ENCODE measurements around the gene NELFE.

DNA sequence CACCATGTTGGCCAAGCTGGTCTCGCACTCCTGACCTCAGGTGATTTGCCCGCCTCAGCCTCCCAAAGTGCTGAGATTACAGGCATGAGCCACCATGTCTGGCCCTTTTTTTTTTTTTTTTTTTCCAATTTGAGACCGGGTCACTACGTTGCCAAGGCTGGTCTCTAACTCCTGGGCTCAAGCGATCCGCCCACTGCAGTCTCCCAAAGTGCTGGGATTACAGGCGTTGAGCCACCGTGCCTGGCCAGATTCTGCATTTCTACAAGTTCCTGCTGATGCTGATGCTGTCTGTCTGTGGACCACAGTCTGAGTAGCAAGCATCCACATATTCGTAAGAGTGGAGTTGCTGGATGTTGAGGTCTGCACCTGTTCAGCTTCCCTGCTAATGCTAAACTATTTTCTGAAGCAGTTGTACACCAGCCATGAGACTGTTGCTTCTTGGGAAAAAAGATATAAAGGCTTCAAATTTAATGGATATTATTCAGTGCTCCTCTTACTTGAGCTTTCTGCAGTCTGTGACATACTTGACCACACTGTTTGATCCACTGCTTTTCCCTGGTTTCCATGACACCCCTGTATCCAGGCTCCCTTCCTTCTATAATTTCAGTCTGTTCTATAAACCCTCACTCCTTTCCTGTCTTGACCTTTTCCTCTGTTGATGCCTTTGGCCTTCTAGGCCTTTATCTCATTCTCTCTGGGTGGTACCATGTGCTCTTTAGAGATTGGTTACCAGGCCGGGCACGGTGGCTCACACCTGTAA, 46.8 kb downstream of the NELFE start:
- no peak for TF ChIP-seq CTCF (conservative IDR thresholded peaks at IDR 0.05)
- no peak for TF ChIP-seq EZH2 (IDR thresholded peaks at IDR 0.05; ENCODE audit: low read depth)

Data from PC-9 (cell line).